ENCODE measurements around the gene GLP2R.

The GLP2R gene

DNA sequence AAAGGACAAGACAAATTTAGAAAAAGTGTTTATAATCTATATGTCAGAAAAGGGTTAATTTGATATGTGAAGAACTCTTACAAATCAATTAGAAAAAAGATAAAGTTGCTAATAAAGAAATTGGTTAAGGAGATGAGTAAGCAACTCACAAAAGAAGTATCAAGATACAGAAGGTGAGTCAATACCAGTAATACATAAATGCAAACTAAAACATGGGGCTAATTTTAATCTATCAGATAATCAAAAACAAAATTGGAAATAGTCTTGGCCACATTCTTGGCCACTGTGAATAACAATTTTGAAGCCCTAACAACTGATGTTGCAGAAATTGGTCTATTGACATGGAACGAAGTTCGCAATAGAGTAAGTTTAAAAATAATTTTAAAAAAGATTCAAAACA lies 41.2 kb upstream of the GLP2R start:
- H3K9me3 ChIP-seq (ENCODE audit: control insufficient read depth, low read length): no peaks in the 10 kb centered on the region
- TF ChIP-seq CTCF (IDR thresholded peaks at IDR 0.05): no peak

GRCh38 chr17:9788601-9789000 lies 37.1 kb upstream of the GLP2R start:
- no peaks in the 10 kb centered on the region for H3K36me3 ChIP-seq (ENCODE audit: control insufficient read depth, insufficient read depth, low read length)
- H3K27me3 ChIP-seq (ENCODE audit: control insufficient read depth, insufficient read depth, low read length): no peaks in the 10 kb centered on the region
- no peaks in the 10 kb centered on the region for H3K9me3 ChIP-seq (ENCODE audit: control insufficient read depth, low read length)
- H3K4me1 ChIP-seq: no peaks in the 10 kb centered on the region
- TF ChIP-seq CTCF (IDR thresholded peaks at IDR 0.05): no peak
- H2AFZ ChIP-seq: no peak overlapping the region
- H3K4me2 ChIP-seq (ENCODE audit: low read length): no peak overlapping the region
- H3K4me3 ChIP-seq (ENCODE audit: low read depth, low read length): no peak overlapping the region
- no peak overlapping the region for H3K9ac ChIP-seq
- H3K79me2 ChIP-seq: no peaks in the 10 kb centered on the region
- H3K27ac ChIP-seq: no peak overlapping the region

More for the DNA sequence above, 41.2 kb upstream of the GLP2R start:
- Histone ChIP-seq H3K4me2 (ENCODE audit: low read length) (no peak overlapping the region), H2AFZ (no peak overlapping the region), H3K4me3 (ENCODE audit: low read depth, low read length) (no peak overlapping the region), H3K79me2 (no peaks in the 10 kb centered on the region), H3K4me1 (no peaks in the 10 kb centered on the region), H3K27ac (no peak overlapping the region), H3K9ac (no peak overlapping the region), H3K27me3 (ENCODE audit: control insufficient read depth, insufficient read depth, low read length) (no peaks in the 10 kb centered on the region), H3K36me3 (ENCODE audit: control insufficient read depth, insufficient read depth, low read length) (no peaks in the 10 kb centered on the region)

DNA sequence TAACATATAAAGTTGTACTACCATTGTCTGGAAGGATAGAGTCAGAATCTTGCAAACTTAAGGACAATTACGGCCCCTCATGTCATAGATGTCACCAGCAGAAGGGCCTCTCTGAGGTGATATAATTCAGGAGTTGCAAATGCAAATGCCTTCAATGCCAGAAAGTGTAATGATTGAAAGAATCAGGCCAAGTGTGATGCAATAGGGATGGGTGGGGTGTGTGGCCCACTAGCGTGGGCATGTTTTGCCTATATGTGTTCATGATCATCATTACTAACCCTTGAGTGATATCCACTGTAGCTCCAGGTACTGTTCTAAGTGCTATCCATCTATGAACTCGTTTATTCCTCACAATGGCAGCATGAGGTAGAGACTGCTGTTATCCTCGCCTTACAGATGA lies 35.4 kb upstream of the GLP2R start:
- Histone ChIP-seq H3K9ac (no peak overlapping the region), H3K4me1 (no peaks in the 10 kb centered on the region), H3K36me3 (ENCODE audit: control insufficient read depth, insufficient read depth, low read length) (no peaks in the 10 kb centered on the region), H3K79me2 (no peaks in the 10 kb centered on the region), H3K4me3 (ENCODE audit: low read depth, low read length) (no peak overlapping the region), H3K4me2 (ENCODE audit: low read length) (no peak overlapping the region), H3K27ac (no peak overlapping the region), H3K9me3 (ENCODE audit: control insufficient read depth, low read length) (no peaks in the 10 kb centered on the region), H3K27me3 (ENCODE audit: control insufficient read depth, insufficient read depth, low read length) (no peaks in the 10 kb centered on the region), H2AFZ (no peak overlapping the region)
- TF ChIP-seq CTCF (IDR thresholded peaks at IDR 0.05): no peak

GRCh38 chr17:9790889-9791876 lies 34.5 kb upstream of the GLP2R start, which contains the start of gene DHRS7C:
DHRS7C (minus strand) TSS chr17:9791592; CDS start chr17:9791284, 308 bp downstream.
- no peak within 1 kb of the TSS for H2AFZ ChIP-seq
- H3K9me3 ChIP-seq (ENCODE audit: control insufficient read depth, low read length): no peaks in the 10 kb centered on the region
- no peaks in the 10 kb centered on the region for H3K79me2 ChIP-seq
- H3K9ac ChIP-seq: no peak within 1 kb of the TSS
- no peak within 1 kb of the TSS for H3K4me3 ChIP-seq (ENCODE audit: low read depth, low read length)
- TF ChIP-seq CTCF (IDR thresholded peaks at IDR 0.05): no peak
- no peaks in the 10 kb centered on the region for H3K4me1 ChIP-seq
- H3K4me2 ChIP-seq (ENCODE audit: low read length): no peak within 1 kb of the TSS
- no peak within 1 kb of the TSS for H3K27ac ChIP-seq
- no peaks in the 10 kb centered on the region for H3K36me3 ChIP-seq (ENCODE audit: control insufficient read depth, insufficient read depth, low read length)
- H3K27me3 ChIP-seq (ENCODE audit: control insufficient read depth, insufficient read depth, low read length): no peaks in the 10 kb centered on the region
